Measurements from ENCODE around the gene CAD. TPM values are rescaled to one million over a fixed set of nuclear protein-coding genes. Genes with fewer than 3 reads are reported as not detected.
A peak's percentile ranks its signal among the peaks of the same experiment; 100 is the strongest.
"Not testable (repeated sequence)": the region's sequence is repeated elsewhere in the genome, so short reads cannot be mapped to it uniquely, and the experiment has no call there.

The CAD gene
- polyA plus RNA-seq, 5 donors, result 31.5 to 53.7 (median 35.7) TPM

DNA sequence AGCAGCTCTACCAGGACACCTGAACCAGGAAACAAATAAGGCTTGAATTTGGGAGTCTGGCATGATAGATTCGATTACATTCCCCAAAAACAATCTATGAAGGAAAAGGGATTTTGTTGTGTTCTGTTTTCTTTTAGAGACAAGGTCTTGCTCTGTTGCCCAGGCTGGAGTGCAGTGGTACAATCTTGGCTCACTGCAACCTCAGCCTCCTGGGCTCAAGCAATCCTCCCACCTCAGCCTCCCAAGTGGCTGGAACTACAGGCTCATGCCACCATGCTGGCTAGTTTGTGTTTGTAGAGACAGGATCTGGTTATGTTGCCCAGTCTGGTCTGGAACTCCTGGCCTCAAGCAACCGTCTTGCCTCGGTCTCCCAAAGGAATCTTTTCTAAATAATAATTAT, 19.1 kb upstream of the CAD start:
- not testable (repeated sequence) for DNase-seq

DNA sequence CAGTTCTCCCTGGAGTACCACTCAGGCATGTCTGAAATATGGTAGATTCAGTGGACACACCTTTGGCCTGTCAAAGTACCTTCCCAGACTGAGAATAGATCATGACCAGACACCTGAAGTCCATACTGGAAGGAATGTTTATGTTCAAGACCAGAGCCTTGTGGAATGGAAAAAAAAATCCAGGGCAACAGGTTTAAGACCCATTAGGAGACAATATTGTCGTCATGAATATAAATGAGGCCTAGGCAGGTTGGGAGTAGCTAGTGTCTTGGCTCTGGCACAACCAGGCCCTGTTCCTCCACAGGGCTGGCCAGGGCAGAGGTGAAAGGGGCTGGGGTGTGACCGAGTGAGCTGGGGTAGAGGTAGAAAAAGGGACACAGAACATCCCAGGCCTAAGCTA, 18.5 kb upstream of the CAD start:
- no peak for DNase-seq

DNA sequence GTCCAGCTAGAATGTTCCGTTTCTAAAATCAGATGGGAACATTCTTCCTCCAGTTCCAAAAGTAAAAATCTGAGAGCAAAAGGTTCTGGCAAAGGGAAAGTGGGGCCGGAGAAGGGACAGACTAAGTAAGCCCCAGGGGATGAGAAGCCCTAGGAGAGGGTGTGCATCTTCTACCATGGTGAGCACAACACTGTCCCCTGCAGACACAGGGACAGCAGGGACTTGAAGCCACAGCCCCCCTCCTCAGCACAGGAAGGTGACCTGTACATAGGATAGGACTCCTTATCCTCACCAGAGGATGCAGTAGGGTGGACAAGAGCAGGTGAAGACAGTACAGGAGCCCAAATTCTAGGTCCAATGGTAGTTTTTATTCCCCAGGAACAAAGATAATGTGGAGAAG, 17.9 kb upstream of the CAD start:
- no peak for DNase-seq

DNA sequence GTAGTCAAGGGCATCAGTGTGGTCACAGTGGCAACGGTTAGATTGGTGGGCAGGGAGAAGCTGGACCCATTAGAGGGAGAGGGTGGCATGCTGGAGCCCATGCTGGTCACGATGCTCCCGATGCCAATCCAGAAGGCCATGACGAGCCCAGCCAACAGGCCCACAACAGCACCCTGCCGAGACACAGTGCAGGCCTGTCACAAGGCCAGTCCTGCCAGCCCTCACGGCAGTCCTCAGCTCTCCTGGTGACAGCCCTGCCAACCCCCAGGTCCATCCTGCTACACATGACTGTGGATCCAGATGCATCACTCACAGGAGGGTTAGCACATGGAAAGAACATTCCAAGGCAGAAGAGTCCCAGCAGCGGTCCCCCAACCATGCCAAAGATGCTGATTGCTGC, 15.5 kb upstream of the CAD start:
- DNase-seq, result no peak

DNA sequence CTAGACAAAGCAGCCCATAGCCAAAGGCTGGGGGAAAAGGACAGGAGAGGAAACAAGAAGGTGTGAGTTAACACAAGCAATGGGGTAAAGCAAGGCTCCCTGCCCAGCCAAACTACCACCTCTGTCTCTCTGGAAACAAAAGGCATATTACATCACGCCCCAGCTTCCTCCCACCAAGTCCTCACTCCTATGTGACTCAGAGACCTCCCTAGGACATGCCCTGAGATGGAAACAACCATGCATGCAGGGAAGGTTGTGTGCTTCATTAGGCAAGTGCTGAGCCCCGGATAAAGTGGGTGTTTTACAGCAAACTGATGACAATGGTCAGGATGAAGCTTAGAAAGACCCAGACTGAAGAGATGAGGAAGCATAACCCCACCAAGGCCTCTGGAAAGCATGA, 14.3 kb upstream of the CAD start:
- no peak for DNase-seq

DNA sequence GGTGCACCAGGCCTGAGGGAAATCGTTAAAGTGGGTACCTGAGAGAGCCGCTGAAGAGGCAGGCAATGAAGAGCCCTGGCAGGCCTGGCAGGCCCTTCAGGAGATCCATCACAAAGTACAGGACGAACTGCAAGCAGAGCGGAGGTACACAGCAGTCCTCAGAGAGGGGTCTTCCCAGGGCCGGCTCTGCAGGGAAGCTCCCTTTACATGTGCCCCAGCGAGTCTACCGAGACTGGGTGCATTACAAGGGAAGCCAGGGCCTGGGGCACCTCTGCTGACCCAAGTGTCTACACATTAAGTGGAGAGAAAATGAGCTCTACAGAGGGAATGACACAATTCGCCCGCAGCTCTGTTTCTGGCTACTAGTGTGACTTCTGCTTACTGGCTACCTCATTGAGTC, 13.4 kb upstream of the CAD start:
- no peak for DNase-seq

DNA sequence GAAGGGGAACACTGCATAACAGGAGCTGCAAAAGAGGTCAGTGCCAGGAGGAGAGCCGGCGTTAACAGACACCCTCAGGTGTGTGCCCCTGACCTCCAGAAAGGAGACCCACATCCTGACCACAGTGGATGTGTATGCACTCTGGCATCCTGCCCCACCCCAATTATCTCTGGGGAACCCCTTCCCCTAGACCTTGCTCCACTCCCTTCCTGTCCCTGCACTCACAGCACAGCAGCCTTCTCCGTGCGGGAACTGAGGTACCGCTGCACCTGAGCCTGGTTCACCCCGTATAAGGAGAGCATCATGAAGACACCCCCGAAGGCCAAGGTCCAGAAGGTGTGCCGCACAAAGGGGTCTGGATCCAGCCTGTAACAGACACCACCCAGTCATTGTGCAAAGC, 12.6 kb upstream of the CAD start:
- DNase-seq, result no peak

DNA sequence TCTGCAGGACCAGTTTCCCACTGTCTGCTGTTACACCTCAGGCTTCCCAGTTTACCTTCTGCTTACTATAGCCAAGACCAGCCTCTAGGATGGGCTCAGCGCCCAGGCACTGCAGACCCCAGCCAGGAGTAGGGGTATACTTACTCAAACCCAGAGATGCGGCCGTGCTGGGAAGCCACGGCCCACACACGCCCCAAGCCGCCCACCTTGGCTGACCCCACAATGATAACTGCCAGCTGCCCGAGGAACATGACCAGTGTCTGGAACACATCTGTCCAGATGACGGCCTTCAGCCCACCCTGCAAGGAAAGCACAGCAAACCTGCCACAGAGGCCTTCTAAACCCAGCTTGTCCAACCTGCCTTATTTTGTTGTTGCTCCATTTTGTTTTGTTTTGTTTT, 12.0 kb upstream of the CAD start:
- DNase-seq, result no peak

DNA sequence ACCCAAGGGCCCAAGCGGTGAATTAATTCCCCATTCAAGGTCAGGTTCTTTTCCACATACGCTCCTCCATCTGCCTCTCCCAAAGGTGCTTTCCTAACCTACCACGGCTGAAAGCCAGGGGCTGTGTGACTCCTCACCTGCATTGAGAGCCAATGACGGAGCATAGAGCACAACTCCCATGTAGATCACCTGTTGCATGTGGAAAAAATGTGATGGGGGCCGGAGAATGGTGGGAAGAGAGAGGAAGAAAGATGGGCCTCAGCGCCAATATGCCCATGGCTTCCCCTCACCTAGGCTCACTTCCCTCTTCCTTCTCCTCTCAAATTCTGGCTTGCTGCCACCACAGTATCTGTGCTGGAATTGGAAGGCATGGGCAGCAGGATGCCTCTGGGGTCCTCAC, 10.8 kb upstream of the CAD start:
- DNase-seq, result no peak

DNA sequence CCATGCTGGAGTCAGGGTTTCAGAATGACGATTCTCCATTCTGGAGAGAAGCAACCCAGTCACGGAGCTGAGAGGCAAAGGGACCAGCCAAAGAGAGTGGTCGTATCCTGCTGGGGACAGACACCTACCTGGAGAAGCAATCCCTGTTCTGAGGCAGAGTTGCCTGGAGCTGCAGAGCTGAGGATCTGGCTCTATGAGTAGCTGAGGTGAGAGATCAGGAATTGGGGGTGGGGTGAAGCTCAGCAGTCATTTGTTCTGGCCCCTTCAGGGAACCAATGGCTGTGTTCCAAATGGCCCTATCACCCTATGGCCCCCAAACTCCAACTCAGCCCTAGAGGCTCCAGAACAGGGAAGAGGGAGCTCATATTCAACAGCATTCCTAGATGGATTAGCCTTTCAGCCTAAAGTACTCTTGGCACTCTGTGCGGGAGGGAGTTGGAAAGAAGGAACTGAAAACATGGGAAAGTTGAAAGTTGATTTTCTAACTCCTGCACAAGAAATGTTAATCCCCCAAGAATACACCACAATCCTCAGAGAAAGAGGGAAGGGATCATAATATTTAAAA, 8.6 kb upstream of the CAD start:
- DNase-seq, result no peak

DNA sequence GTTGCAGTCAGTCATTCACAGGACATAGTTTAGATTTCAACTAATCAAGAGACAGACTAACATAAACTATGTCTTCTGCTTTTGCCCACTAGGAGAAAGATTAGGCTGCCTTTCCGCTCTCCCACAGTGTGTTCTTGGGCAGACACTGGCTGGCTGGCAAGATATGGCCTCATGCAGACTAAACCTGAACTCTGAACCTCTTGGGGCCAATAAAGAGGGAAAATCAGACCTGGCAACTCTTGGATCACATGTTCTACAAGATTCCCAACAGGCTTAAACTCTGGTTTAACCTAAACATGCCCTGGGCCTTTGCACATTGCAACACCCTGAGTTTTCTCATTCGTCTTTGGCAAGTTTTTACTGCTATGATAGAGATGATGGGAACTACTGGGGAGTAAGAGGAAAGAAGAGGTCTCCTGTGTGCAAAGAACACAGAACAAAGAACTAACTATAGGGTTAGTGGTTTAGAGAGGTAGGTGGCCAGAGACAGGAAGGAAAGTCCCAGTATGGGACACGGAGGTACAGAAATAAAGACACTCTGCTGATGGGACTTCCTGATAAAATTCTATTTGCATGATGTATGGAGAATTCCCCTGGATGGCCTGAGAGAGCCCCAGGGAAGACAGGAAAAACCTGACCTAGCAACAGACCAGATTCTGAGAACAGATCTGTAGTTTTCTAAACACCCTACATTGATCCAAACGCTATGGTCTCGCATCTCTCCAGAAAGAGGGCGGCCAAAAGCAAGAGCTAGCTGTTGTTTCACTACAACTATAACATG, 7.4 kb upstream of the CAD start:
- no peak for DNase-seq

DNA sequence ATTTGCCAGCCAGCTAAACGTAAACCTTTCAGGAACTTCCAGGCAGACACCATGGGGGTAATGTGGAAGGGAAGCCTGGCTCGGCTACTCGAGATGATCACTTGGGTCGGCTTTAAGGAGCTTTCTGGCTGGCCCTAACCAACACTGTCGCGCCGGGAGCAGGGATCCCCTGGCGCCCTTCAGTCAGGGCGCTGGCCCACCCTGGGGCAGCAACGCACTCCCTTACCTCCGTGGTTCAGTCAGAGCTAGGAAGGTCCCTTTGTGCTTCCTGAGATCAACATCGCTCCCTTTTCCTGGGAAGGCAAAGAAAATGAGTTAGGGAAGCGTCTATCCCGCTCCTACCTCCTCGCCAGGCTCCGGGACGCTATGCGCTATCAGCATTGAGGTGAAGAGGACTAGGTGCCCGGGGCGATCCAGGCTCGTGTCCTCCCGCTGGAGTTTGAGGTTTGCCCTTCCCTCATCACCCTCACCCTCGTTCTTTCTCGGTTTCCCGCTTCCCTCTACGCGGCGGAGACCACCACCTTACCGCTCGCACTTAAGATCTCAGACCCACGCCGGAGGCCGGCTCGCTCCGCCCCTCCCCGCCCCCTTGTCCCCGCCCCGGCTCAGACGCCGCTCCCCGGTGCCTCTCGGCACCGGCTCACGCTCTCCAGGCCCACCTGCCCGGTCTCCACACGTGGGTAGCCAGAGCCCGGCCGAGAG, 5.8 kb upstream of the CAD start:
- no peak for DNase-seq

DNA sequence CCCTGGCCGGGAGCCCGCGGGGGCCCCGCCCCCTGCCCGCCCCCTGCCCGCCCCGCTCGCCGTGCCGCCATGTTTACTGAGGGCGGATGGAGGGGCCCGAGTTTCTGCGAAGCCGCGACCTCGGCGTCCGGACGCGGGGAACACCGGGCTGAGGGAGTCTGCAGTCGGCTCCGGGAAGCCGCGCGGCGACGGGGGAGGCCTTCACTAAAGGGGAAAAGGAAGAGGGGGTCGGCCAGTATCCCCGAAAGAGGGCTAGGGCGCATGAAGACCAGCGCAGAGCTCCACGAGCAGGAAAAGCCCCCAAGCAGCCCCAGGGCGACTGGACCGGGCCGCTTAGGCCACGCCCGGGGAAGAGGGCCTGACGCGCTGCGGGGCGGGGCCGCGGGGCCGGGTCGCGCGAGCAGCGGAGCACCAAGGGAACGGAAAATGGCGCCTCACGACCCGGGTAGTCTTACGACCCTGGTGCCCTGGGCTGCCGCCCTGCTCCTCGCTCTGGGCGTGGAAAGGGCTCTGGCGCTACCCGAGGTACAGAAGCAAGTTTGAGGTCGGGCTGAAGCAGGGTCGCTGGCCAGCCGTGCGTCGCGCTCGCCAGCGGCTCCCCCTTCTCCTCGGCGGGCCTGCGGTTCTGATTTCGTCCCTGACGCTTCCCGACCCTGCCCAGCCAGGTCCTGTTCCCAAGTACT, 5.1 kb upstream of the CAD start, which contains the start of the genes ATRAID and SLC5A6:
TSS of gene ATRAID (plus strand) at position 99 of the 683 bp plus-strand sequence. CDS start at position 427, 328 bp downstream.
TSS of gene SLC5A6 (minus strand) at position 326 of the 683 bp plus-strand sequence. CDS start 4,618 bp downstream, outside the sequence.
- DNase-seq, result peak; percentile 91 to 96

DNA sequence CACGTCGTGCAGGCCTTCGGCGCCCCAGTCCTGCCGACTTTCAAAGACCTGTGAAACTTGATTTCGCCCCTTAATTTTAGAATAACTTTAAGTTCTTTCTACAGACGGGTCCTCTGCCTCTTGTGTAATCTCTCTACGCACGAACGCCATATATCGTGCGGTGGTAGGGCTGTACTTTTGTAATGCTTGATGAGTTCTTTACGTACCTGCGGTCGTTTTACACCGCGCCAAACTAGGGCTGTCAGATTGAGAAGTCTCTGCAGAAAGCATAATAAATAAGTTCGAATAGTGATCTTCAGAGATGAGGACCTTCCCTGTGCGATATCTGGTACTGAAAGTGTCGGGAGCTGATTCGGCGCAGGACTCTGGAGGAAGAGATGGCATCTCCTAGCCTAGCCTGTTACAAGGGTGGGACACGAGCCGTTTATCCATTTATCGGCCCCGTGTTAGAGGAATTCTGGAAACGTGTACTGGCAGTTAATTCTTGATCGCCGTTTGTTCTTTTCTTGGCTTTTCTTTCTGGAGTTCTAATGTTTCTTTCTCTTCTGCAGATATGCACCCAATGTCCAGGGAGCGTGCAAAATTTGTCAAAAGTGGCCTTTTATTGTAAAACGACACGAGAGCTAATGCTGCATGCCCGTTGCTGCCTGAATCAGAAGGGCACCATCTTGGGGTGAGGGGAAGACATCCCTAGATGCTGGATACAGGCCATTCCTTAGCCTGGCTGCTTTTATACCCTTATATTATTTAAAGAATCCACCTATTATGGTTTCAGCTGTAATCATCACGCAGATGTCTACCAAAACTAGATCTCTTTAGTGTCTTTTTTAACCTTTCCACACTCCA, 4.3 kb upstream of the CAD start:
- no peak for DNase-seq

DNA sequence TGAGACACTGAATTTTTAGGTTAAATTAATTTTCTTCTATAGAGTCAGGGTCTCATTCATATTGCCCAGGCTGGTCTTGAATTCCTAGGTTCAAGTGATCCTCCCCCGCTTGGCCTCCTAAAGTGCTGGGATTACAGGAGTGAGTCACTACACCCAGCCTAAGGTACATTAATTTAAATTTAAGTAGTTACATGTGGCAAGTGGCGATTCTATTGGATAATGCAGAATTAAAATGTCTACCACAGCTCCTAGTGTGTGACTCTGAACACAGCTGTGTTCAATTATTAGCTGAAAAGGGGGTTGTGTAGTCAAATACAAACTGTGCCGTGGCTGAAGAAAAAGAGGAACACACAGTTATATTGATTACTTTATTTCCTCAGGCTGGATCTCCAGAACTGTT, 2.2 kb upstream of the CAD start:
- DNase-seq, result no peak

DNA sequence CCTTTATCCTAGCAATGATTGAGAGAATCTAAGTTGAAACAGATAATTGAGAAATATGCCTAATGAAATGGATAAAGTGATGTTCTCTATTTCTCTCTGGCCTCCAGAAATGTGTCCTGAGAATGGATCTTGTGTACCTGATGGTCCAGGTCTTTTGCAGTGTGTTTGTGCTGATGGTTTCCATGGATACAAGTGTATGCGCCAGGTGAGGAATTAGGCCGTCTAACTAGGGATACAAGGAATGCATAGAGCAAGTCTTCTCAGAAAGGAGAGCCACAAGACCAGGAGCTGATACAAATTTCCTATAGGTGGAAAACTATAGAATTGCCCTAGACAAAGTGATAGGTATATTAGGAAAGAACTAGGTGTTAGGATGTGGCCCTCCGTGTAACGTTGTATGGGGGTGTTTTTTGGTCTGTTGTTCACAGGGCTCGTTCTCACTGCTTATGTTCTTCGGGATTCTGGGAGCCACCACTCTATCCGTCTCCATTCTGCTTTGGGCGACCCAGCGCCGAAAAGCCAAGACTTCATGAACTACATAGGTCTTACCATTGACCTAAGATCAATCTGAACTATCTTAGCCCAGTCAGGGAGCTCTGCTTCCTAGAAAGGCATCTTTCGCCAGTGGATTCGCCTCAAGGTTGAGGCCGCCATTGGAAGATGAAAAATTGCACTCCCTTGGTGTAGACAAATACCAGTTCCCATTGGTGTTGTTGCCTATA, 592 bp upstream of the CAD start:
- DNase-seq, result no peak

DNA sequence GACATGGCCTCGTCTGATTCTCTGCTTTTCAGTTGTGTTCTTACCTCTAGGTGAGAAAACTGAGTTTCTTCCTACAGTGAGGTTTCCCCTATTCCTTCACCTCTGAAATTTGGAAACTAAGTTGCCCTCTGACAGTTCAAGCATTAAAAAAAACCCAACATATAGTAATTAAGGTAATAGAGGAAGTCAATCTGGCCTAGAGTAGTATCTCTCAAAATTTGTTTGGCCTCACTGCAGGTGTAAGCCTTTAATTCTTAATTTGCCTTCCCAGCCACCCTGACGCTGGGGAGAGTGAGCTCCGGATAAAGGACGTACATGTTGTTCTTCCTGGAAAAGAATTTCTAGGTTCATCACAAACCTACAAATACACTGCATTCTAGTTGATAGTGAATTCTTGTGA, 1.4 kb downstream of the CAD start:
- DNase-seq, result no peak

DNA sequence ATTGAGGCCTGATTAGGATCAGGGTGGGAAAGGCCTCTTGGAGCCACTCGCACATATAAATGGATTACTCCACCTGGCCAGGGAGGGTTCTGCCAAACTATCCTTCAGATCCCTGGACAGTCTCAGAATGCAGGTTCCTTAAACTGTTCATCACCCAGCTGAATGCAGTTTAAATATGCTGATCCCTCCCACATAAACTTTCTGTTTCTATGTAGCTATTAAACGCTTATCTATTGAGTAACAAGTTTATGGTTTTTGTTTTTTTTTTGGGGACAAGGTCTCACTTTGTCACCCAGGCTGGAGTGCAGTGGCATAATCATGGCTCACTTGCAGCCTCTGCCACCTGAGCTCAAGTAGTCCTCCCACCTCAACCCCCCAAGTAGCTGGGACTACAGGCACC, 1.9 kb downstream of the CAD start:
- DNase-seq, result no peak

DNA sequence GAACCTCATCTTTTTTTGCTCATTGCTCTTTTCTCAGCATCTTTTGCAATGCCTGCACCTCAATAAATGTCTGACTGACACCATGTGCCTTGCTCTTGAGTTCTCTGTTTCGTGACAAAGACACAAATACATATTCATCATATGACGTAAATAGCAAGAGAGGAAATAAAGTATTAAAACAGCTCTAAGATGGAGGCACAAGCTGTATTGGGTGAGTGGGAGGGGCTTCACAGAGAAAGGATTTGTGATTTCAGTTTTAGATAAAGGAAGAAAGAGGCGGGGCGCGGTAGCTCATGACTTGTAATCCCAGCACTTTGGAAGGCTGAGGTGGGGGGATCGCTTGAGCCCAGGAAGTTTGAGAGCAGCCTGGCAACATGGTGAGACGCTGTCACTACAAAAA, 2.9 kb downstream of the CAD start:
- no peak for DNase-seq

DNA sequence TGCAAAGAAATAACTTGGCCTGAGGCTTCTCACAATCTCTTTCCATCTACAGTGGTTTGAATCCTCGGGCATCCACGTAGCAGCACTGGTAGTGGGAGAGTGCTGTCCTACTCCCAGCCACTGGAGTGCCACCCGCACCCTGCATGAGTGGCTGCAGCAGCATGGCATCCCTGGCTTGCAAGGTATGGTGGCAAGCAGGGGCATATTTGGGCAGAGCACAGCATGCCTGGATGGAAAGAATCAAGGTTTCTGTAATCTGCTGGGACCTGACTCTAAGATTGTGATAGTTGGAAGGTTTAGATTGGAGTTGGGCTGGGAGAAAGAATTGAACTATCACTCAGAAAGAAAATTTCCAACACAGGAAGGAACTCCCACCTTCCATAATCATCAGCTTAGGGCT, 4.0 kb downstream of the CAD start:
- DNase-seq, result no peak

DNA sequence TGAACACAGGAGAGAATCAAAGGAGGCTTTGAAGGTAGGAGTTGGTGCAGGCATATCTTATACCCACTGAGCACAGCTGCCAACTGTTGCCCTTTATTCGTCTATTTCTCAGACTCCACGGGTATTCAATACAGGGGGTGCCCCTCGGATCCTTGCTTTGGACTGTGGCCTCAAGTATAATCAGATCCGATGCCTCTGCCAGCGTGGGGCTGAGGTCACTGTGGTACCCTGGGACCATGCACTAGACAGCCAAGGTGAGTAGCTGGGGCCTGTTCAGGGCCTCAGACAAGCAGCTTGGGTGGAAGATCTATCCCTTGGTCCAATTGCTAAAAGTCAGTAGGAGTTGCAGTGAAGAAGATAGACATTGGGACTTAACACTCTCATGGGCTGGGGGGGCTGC, 5.2 kb downstream of the CAD start:
- no peak for DNase-seq

Measured in right lung (tissue), 5 donors.